HEK293T (cell line): ENCODE measurements around the gene SHISA7.
"Not testable (repeated sequence)": the region's sequence is repeated elsewhere in the genome, so short reads cannot be mapped to it uniquely, and the experiment has no call there.

Source experiments
- CTCF ChIA-PET: fragments of 350-600 bp; formaldehyde crosslinking; extraction: SDS; loops from one replicate; lab custom pipeline; 2021; ENCODE audit warnings: antibody characterized with exemption, inconsistent platforms; lab: Yijun Ruan, JAX
- POLR2A ChIA-PET: fragments of 350-600 bp; formaldehyde crosslinking; extraction: SDS; loops from one replicate; lab custom pipeline; 2020; ENCODE audit warnings: antibody characterized with exemption, inconsistent platforms; lab: Yijun Ruan, JAX
- DNase-seq: peaks from one replicate; pipeline ENCODE4 v3.0.0; 2012; ENCODE audit warnings: mixed read lengths; ENCODE audit errors: extremely low spot score
- ARNT ChIP-seq: fragments of 450-650 bp; IDR thresholded peaks from 2 replicates; pipeline ENCODE4 v1.6.1; 2017; ENCODE audit warnings: mild to moderate bottlenecking
- BHLHE40 ChIP-seq: fragments of 450-650 bp; IDR thresholded peaks from 2 replicates; pipeline ENCODE4 v1.6.1; 2016; ENCODE audit warnings: mild to moderate bottlenecking, moderate library complexity, borderline replicate concordance
- CTBP1 ChIP-seq: fragments of 450-650 bp; IDR thresholded peaks from 2 replicates; pipeline ENCODE4 v1.6.1; 2016; ENCODE audit warnings: borderline replicate concordance
- ELF4 ChIP-seq: fragments of 450-650 bp; IDR thresholded peaks from 2 replicates; pipeline ENCODE4 v1.6.1; 2017; ENCODE audit warnings: antibody characterized with exemption
- FOXA1 ChIP-seq: fragments of 450-650 bp; IDR thresholded peaks from 2 replicates; pipeline ENCODE4 v1.6.1; 2016; ENCODE audit warnings: mild to moderate bottlenecking
- FOXK2 ChIP-seq: fragments of 450-650 bp; IDR thresholded peaks from 2 replicates; pipeline ENCODE4 v1.6.1; 2016; ENCODE audit warnings: mild to moderate bottlenecking
- FOXM1 ChIP-seq: fragments of 450-650 bp; IDR thresholded peaks from 2 replicates; pipeline ENCODE4 v1.6.1; 2017; ENCODE audit warnings: mild to moderate bottlenecking, borderline replicate concordance
- HDGF ChIP-seq: fragments of 450-650 bp; IDR thresholded peaks from 2 replicates; pipeline ENCODE4 v1.6.1; 2017; ENCODE audit warnings: antibody characterized with exemption, borderline replicate concordance
- L3MBTL2 ChIP-seq: fragments of 450-650 bp; conservative IDR thresholded peaks from 2 replicates; pipeline ENCODE4 v1.6.1; 2016; ENCODE audit warnings: mild to moderate bottlenecking
- LEF1 ChIP-seq: fragments of 450-650 bp; IDR thresholded peaks from 2 replicates; pipeline ENCODE4 v1.6.1; 2017; ENCODE audit warnings: mild to moderate bottlenecking, borderline replicate concordance
- NFRKB ChIP-seq: fragments of 450-650 bp; IDR thresholded peaks from 2 replicates; pipeline ENCODE4 v1.6.1; 2016; ENCODE audit warnings: mild to moderate bottlenecking, moderate library complexity
- SP1 ChIP-seq: fragments of 450-650 bp; IDR thresholded peaks from 2 replicates; pipeline ENCODE4 v1.6.1; 2017
- SUZ12 ChIP-seq: fragments of 450-650 bp; IDR thresholded peaks from 2 replicates; pipeline ENCODE4 v1.6.1; 2016; ENCODE audit warnings: mild to moderate bottlenecking
- TARDBP ChIP-seq: fragments of 450-650 bp; IDR thresholded peaks from 2 replicates; pipeline ENCODE4 v1.6.1; 2016
- ZNF384 ChIP-seq: fragments of 450-650 bp; IDR thresholded peaks from 2 replicates; pipeline ENCODE4 v1.6.1; 2016
- TF ChIP-seq, protein P1 (sequence below): fragments of 450-650 bp; IDR thresholded peaks from 2 replicates; pipeline ENCODE4 v1.6.1; 2016

The SHISA7 gene

DNA sequence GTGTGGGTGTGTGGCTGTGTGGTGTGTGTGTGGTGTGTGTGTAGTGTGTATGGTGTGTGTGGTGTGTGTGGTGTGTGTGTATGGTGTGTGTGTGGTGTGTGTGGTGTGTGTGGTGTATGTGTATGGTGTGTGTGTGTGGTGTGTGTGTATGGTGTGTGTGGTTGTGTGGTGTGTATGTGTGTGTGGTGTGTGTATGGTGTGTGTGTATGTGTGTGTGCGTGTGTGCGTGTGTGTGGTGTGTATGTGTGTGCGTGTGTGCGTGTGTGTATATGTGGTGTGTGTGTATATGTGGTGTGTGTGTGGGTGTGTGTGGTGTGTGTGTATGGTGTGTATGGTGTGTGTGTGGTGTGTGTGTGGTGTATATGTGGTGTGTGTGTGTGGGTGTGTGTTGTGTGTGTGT lies 8.1 kb downstream of the SHISA7 start:
- CTCF ChIA-PET, result no interaction called here
- POLR2A ChIA-PET, result no interaction called here
- TF ChIP-seq SP1 (no peak), TARDBP (no peak), ELF4 (no peak), CTBP1 (no peak)
- no peak for DNase-seq

DNA sequence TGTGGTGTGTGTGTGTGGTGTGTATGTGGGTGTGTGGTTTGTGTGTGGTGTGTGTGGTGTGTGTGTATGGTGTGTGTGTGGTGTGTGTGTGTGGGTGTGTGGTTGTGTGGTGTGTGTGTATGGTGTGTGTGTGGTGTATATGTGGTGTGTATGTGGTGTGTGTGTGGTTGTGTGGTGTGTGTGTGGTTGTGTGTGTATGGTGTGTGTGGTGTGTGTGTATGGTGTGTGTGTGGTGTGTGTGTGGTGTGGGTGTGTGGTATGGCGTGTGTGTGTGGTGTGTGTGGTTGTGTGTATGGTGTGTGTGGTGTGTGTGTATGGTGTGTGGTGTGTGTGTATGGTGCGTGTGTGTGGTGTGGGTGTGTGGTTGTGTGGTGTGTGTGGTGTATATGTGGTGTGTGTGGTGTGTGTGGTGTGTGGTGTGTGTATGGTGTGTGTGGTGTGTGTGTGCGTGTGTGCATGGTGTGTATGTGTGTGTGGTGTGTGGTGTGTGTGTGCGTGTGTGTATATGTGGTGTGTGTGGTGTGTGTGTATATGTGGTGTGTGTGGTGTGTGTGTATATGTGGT lies 8.7 kb downstream of the SHISA7 start:
- ChIA-PET POLR2A (no interaction called here), CTCF (no interaction called here)
- DNase-seq, result no peak
- TF ChIP-seq TARDBP (no peak), FOXA1 (no peak), NFRKB (no peak), HDGF (no peak), ELF4 (no peak), LEF1 (no peak)

- TF ChIP-seq FOXA1 (no peak), L3MBTL2 (no peak), ELF4 (no peak), NFRKB (no peak)
- POLR2A ChIA-PET, result no interaction called here
- DNase-seq, result no peak
- CTCF ChIA-PET, result no interaction called here
Measured at GRCh38 chr19:55433292-55433691, 9.8 kb downstream of the SHISA7 start.

- TF ChIP-seq FOXM1 (no peak), TARDBP (no peak), L3MBTL2 (no peak), NFRKB (no peak), LEF1 (no peak), ARNT (no peak), FOXK2 (no peak), BHLHE40 (no peak), HDGF (no peak)
- DNase-seq, result no peak
- ChIA-PET POLR2A (no interaction called here), CTCF (interaction anchor here (0.6 kb wide), 1 partner anchor 141 kb away, joined by 5 read pairs; no protein-coding TSS in a partner anchor)
Measured at GRCh38 chr19:55432241-55432959, 10.7 kb downstream of the SHISA7 start.

GRCh38 chr19:55431183-55431582 lies 11.9 kb downstream of the SHISA7 start:
- no peak for DNase-seq
- POLR2A ChIA-PET, result no interaction called here
- TF ChIP-seq L3MBTL2, result no peak
- no peak for TF ChIP-seq FOXK2
- CTCF ChIA-PET, result no interaction called here

- no peak for DNase-seq
- POLR2A ChIA-PET, result no interaction called here
- CTCF ChIA-PET, result no interaction called here
- TF ChIP-seq, protein P1, sequence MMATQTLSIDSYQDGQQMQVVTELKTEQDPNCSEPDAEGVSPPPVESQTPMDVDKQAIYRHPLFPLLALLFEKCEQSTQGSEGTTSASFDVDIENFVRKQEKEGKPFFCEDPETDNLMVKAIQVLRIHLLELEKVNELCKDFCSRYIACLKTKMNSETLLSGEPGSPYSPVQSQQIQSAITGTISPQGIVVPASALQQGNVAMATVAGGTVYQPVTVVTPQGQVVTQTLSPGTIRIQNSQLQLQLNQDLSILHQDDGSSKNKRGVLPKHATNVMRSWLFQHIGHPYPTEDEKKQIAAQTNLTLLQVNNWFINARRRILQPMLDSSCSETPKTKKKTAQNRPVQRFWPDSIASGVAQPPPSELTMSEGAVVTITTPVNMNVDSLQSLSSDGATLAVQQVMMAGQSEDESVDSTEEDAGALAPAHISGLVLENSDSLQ, result no peak
- TF ChIP-seq NFRKB, result no peak
- TF ChIP-seq ZNF384, result no peak
- no peak for TF ChIP-seq FOXA1
- TF ChIP-seq L3MBTL2, result no peak
- TF ChIP-seq LEF1, result no peak
- no peak for TF ChIP-seq ELF4
- TF ChIP-seq BHLHE40, result no peak
- TF ChIP-seq FOXM1, result no peak
- no peak for TF ChIP-seq HDGF
- no peak for TF ChIP-seq TARDBP
- TF ChIP-seq SUZ12, result no peak
- TF ChIP-seq FOXK2, result no peak
- TF ChIP-seq CTBP1, result no peak
- no peak for TF ChIP-seq ARNT
- no peak for TF ChIP-seq SP1
Measured at GRCh38 chr19:55426042-55426441, 17.1 kb downstream of the SHISA7 start.

- TF ChIP-seq HDGF, result no peak
- no peak for TF ChIP-seq BHLHE40
- no peak for TF ChIP-seq ELF4
- TF ChIP-seq FOXK2, result no peak
- no peak for TF ChIP-seq NFRKB
- no peak for TF ChIP-seq CTBP1
- TF ChIP-seq FOXM1, result no peak
Measured at GRCh38 chr19:55424518-55424917, 18.6 kb downstream of the SHISA7 start.

GRCh38 chr19:55423225-55424005 lies 19.7 kb downstream of the SHISA7 start:
- ChIA-PET POLR2A (no interaction called here), CTCF (interaction anchor here (0.6 kb wide), 1 partner anchor 830 kb away, joined by 3 read pairs; no protein-coding TSS in a partner anchor)
- TF ChIP-seq NFRKB (no peak), ELF4 (no peak), FOXA1 (no peak), L3MBTL2 (no peak), FOXM1 (no peak), ZNF384 (no peak), ARNT (no peak), SUZ12 (no peak), HDGF (no peak), CTBP1 (no peak), LEF1 (no peak)
- TF ChIP-seq, protein P1, result no peak
- no peak for DNase-seq

More at GRCh38 chr19:55424518-55424917, 18.6 kb downstream of the SHISA7 start:
- no peak for DNase-seq
- ChIA-PET CTCF (no interaction called here), POLR2A (interaction anchor here (1.1 kb wide), 1 partner anchor 79 kb away, joined by 3 read pairs; no protein-coding TSS in a partner anchor)

DNA sequence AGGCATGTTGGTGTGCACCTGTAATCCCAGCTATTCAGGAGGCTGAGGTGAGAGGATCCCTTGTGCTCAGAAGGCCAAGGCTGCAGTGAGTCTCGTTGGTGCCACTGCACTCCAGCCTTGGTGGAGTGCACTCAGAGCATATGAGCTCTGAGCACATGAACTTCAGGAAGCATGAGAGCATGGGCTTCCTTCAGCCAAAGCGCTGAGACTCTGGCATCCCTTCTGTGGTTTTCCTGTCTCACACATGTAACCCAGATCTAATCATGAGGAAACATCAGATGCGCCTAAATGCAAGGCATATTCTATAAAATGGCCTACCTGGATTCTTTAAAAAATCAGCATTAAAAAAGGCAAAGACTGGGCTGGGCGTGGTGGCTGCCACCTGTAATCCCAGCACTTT lies 21.8 kb downstream of the SHISA7 start:
- DNase-seq, CTCF ChIA-PET: not testable (repeated sequence)
- POLR2A ChIA-PET, result interaction anchor here (2.2 kb wide), 1 partner anchor 14 kb away, joined by 6 read pairs; the partner anchor contains the start of gene UBE2S
